Esophagus muscularis mucosa (tissue), 3 donors: Measurements from ENCODE around the gene CCDC169.

Experiments used
- POLR2A ChIP-seq: fragments of 450-650 bp; IDR thresholded peaks from one replicate; pipeline ENCODE4 v1.6.1; 2017; ENCODE audit warnings: antibody characterized with exemption, moderate library complexity, mild to moderate bottlenecking, low read depth
- TF ChIP-seq, protein P1 (sequence below), 3 experiments: fragments of 200-600 bp in 2 of 3; fragments of 450-650 bp in 1 of 3; sonication (generic) in 2 of 3; IDR thresholded peaks; one replicate each; pipeline ENCODE4 v1.5.1; 2017 to 2019; ENCODE audit warnings: antibody characterized with exemption in 3 of 3, mild to moderate bottlenecking in 2 of 3, moderate library complexity in 1 of 3

DNA sequence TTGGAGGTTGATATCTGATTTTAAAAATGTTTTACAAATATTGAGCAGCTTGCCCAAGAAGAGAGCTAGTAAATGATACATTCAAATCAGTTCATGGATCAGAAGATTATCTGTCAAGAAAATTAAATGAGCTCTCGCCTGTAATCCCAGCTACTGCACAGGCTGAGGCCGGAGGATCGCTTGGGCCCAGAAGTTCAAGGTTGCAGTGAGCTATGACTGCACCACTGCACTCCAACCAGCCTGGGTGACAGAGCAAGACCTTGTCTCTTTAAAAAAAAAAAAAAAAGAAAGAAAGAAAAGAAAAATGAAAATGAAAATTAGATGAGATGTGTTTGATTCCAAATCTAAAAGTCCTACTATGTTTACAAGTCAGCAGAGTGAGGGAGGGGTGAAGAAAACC lies 46.2 kb upstream of the CCDC169 start:
- no peak for TF ChIP-seq POLR2A
- TF ChIP-seq, protein P1, sequence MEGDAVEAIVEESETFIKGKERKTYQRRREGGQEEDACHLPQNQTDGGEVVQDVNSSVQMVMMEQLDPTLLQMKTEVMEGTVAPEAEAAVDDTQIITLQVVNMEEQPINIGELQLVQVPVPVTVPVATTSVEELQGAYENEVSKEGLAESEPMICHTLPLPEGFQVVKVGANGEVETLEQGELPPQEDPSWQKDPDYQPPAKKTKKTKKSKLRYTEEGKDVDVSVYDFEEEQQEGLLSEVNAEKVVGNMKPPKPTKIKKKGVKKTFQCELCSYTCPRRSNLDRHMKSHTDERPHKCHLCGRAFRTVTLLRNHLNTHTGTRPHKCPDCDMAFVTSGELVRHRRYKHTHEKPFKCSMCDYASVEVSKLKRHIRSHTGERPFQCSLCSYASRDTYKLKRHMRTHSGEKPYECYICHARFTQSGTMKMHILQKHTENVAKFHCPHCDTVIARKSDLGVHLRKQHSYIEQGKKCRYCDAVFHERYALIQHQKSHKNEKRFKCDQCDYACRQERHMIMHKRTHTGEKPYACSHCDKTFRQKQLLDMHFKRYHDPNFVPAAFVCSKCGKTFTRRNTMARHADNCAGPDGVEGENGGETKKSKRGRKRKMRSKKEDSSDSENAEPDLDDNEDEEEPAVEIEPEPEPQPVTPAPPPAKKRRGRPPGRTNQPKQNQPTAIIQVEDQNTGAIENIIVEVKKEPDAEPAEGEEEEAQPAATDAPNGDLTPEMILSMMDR (IDR thresholded peaks at IDR 0.05): no peak
